Measurements from ENCODE around the gene SNAI3.
A peak's percentile ranks its signal among the peaks of the same experiment; 100 is the strongest.

Gene SNAI3

GRCh38 chr16:88653101-88653500, 33.2 kb downstream of the SNAI3 start:
- Histone ChIP-seq H3K36me3 (ENCODE audit: control insufficient read depth in 2 of 2, insufficient read depth in 1 of 2, low read length in 2 of 2) (peaks cover 0 to 20% of the 10 kb centered on the region in 2 experiments; a peak in 2 of 3 replicates), H3K9me3 (ENCODE audit: control insufficient read depth, insufficient read depth, low read depth, low read length) (no peaks in the 10 kb centered on the region), H3K4me1 (ENCODE audit: control insufficient read depth, insufficient read depth, low read length) (peaks cover 7% of the 10 kb centered on the region; the same call in 1 of the 2 replicates), H3K4me3 (ENCODE audit: low read depth, low read length) (no peak overlapping the region), H3K27ac (ENCODE audit: extremely low read depth, low read depth, low read length) (no peak overlapping the region)
- TF ChIP-seq, protein P1, sequence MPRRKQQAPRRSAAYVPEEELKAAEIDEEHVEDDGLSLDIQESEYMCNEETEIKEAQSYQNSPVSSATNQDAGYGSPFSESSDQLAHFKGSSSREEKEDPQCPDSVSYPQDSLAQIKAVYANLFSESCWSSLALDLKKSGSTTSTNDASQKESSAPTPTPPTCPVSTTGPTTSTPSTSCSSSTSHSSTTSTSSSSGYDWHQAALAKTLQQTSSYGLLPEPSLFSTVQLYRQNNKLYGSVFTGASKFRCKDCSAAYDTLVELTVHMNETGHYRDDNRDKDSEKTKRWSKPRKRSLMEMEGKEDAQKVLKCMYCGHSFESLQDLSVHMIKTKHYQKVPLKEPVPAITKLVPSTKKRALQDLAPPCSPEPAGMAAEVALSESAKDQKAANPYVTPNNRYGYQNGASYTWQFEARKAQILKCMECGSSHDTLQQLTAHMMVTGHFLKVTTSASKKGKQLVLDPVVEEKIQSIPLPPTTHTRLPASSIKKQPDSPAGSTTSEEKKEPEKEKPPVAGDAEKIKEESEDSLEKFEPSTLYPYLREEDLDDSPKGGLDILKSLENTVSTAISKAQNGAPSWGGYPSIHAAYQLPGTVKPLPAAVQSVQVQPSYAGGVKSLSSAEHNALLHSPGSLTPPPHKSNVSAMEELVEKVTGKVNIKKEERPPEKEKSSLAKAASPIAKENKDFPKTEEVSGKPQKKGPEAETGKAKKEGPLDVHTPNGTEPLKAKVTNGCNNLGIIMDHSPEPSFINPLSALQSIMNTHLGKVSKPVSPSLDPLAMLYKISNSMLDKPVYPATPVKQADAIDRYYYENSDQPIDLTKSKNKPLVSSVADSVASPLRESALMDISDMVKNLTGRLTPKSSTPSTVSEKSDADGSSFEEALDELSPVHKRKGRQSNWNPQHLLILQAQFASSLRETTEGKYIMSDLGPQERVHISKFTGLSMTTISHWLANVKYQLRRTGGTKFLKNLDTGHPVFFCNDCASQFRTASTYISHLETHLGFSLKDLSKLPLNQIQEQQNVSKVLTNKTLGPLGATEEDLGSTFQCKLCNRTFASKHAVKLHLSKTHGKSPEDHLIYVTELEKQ (tag by site-specific recombination; IDR thresholded peaks at IDR 0.05; ENCODE audit: borderline replicate concordance) = no peak
- ChIA-PET CTCF (no interaction called here), POLR2A (no interaction called here)

DNA sequence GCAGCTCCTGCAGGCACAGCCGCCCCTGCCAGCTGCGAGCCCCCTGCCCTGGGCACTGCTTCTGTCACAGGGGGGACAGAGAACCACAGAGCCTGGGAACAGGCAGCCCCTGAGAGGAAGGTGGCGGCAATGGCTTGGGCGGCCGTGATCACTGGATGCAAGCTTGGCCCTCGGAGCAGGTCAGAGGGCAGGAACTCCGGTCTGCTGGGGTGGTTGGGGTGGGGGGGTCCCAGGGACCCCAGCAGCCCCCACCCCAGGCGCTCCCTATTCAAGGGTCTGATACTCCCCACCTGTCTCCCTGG, 33.6 kb downstream of the SNAI3 start:
- H3K4me1 ChIP-seq (ENCODE audit: control insufficient read depth, insufficient read depth, low read length) = peaks cover 7% of the 10 kb centered on the region; the same call in 1 of the 2 replicates
- no peak overlapping the region for H3K27ac ChIP-seq (ENCODE audit: extremely low read depth, low read depth, low read length)
- peaks cover 0 to 20% of the 10 kb centered on the region in 2 experiments; a peak in 2 of 3 replicates for H3K36me3 ChIP-seq (ENCODE audit: control insufficient read depth in 2 of 2, insufficient read depth in 1 of 2, low read length in 2 of 2)
- H3K4me3 ChIP-seq (ENCODE audit: low read depth, low read length) = no peak overlapping the region
- H3K9me3 ChIP-seq (ENCODE audit: control insufficient read depth, insufficient read depth, low read depth, low read length) = no peaks in the 10 kb centered on the region
- ChIA-PET CTCF (no interaction called here), POLR2A (no interaction called here)
- TF ChIP-seq ZNF843 (tag by site-specific recombination; IDR thresholded peaks at IDR 0.05) (no peak), ZBTB48 (tag by site-specific recombination; IDR thresholded peaks at IDR 0.05) (no peak), ZNF510 (tag by site-specific recombination; IDR thresholded peaks at IDR 0.05; ENCODE audit: insufficient replicate concordance) (no peak), ZNF202 (tag by site-specific recombination; IDR thresholded peaks at IDR 0.05; ENCODE audit: borderline replicate concordance) (no peak), ZNF707 (tag by site-specific recombination; IDR thresholded peaks at IDR 0.05) (no peak), ZNF670 (tag by site-specific recombination; IDR thresholded peaks at IDR 0.05; ENCODE audit: low read depth) (no peak), ZNF48 (tag by site-specific recombination; IDR thresholded peaks at IDR 0.05) (no peak)
- TF ChIP-seq, protein P2, sequence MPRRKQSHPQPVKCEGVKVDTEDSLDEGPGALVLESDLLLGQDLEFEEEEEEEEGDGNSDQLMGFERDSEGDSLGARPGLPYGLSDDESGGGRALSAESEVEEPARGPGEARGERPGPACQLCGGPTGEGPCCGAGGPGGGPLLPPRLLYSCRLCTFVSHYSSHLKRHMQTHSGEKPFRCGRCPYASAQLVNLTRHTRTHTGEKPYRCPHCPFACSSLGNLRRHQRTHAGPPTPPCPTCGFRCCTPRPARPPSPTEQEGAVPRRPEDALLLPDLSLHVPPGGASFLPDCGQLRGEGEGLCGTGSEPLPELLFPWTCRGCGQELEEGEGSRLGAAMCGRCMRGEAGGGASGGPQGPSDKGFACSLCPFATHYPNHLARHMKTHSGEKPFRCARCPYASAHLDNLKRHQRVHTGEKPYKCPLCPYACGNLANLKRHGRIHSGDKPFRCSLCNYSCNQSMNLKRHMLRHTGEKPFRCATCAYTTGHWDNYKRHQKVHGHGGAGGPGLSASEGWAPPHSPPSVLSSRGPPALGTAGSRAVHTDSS (tag by site-specific recombination; IDR thresholded peaks at IDR 0.05) = no peak

GRCh38 chr16:88651989-88652761, 34.1 kb downstream of the SNAI3 start:
- Histone ChIP-seq H3K27ac (ENCODE audit: extremely low read depth, low read depth, low read length) (no peak overlapping the region), H3K9me3 (ENCODE audit: control insufficient read depth, insufficient read depth, low read depth, low read length) (no peaks in the 10 kb centered on the region), H3K4me1 (ENCODE audit: control insufficient read depth, insufficient read depth, low read length) (peaks cover 7% of the 10 kb centered on the region; the same call in 1 of the 2 replicates), H3K36me3 (ENCODE audit: control insufficient read depth in 2 of 2, insufficient read depth in 1 of 2, low read length in 2 of 2) (peaks cover 0 to 20% of the 10 kb centered on the region in 2 experiments; a peak in 2 of 3 replicates), H3K4me3 (ENCODE audit: low read depth, low read length) (no peak overlapping the region)
- POLR2A ChIA-PET = no interaction called here
- TF ChIP-seq ZFHX2 (tag by site-specific recombination; conservative IDR thresholded peaks at IDR 0.05) = peak; percentile 16; the same call in 1 of the 2 replicates
- peak; percentile 59; the same call in 1 of the 2 replicates for TF ChIP-seq EGR2 (tag by site-specific recombination; IDR thresholded peaks at IDR 0.05; ENCODE audit: low read depth)
- TF ChIP-seq ZNF561 (tag by site-specific recombination; IDR thresholded peaks at IDR 0.05; ENCODE audit: borderline replicate concordance) = no peak
- CTCF ChIA-PET = no interaction called here
